ENCODE data around the gene CLCN7.

The CLCN7 gene

DNA sequence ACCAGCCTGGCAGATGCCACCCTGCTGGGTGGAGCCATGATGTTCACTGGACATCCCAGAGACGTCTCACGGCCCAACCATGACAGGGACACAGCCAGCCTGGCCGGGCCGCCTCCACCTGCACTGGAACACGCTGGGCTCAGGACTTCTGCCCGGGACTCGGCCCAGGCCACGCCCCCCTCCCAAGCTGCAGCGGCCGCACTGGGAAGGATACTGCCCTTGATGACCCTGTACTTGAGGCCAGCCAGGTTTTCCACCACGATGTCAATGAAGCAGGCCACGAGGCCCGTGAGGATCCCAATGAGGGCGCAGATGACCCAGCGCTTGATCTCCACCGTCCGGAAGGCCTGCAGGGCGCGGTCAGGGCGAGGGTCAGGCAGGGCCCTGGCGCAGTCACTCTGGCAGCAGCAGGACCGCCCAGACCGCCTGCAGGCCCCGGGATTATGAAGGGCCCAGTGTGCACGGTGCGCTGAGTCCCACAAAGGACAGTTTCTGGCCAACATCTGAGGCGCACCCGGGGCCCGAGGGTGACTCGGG, 14.2 kb downstream of the CLCN7 start:
- DNase-seq = no peak

DNA sequence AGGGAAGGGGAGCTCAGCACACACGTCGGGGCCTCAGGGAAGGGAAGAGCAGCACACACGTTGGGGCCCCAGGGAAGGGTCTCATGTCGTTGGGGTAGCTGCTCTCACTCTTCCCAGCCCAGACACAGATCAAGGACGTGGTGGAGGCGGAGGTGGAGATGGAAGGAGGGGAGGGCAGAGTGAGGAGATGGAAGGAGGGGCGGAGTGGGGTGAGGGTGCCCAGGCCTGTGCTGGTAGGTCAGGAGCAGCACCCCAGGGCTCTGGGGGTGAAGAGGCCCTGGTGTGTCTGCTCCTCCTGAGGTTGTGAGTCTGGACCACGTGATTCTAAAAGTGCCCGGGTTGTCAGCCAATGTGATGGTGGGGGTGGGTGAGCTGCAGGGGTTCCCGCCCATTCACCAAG, 14.9 kb downstream of the CLCN7 start:
- DNase-seq = no peak

DNA sequence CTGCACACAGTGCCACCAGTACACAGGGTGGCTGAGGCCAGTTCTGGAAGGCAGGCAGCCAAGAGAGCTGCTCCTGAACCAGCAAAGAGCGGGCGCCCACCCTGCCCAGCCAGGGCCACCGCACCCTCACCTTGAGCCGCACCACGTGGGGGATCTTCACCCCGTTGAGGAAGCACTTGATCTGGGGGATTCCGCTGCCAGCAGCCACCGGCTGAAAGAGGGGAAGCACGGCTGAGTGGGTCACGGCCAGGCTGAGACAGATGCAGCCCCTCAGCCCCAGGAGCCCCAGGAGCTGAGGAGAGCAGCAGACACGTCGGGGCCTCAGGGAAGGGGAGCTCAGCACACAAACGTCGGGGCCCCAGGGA, 15.9 kb downstream of the CLCN7 start:
- DNase-seq = no peak

DNA sequence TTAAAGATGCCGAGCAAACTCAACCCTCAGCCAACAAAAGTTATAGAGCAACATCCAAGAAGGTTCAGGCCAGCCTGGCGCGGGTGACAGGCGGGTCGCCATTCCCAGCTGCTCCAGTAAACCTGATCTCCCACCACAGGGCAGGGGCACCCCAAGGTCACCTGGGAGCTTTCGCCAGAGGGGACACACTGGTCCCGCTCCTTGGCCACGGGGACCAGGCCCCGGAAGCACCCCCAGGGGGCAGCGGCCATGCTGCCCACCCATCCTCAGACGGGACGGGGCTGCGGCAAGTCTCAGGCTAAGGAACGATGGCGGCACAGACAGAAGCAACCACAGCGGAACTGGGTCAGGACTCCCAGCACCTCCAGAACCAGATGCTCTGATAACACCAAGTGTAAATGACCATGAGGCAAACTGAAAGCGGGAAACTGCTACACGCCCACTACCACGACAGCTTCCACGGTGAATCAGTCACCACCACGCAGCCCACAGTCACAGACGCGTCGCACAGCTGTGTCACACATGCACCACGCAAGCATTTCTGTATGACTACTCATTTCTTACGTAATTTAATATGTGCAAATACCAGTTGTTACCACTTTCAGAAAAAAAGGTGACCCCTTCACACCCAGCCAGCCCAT, 16.4 kb downstream of the CLCN7 start:
- DNase-seq = no peak

DNA sequence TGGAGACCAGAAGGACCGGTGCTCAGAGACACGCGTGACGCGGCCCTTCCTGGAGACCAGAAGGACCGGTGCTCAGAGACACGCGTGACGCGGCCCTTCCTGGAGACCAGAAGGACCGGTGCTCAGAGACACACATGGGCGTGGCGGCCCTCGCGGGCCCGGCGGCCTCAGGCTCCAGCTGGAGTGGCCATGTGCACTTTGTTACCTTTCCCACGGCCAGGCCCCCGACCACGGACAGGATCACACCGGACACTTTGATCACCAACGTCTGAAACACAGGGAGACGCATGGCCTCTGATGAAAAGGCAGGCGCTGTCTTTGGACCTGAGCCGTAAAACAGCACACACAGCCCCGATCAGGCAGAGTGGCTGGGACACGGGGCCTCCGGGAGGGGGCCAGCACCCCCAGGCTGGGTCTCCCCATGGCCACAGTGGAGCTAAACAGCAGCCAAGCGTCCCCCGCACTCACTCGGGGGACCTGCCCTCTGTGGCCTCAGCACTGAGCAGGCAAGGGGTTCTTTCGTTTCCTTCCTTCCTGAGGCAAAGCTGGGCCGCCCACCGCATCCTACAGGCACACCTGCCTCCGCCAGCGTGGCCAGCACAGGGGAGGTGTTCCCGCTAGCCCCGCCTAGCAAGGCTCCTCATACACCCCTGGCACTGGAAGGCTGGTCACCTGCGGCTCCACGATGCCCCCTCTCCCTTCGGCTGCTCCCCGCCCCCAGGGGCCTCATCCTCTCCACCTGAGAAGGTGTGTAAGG, 17.2 kb downstream of the CLCN7 start:
- DNase-seq = no peak

DNA sequence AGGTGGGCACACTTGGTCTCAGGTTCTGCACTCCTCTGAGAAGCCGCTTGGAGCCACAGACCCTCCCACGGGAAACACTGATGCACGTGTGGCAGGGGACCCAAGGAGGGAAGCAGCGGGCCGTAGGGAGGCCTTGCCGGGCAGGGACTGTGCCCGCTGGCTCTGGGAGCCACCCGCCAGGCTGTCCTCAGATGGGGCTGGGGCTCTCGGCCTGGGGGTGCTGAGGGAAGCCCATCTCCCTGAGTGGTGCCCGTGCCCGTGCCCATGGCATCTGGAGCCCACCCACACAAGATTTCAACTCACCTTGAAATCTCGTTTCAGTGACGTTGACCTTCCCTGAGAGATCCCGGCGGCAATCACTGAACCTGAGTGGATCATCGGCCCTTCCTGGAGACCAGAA, 17.9 kb downstream of the CLCN7 start:
- DNase-seq = no peak

DNA sequence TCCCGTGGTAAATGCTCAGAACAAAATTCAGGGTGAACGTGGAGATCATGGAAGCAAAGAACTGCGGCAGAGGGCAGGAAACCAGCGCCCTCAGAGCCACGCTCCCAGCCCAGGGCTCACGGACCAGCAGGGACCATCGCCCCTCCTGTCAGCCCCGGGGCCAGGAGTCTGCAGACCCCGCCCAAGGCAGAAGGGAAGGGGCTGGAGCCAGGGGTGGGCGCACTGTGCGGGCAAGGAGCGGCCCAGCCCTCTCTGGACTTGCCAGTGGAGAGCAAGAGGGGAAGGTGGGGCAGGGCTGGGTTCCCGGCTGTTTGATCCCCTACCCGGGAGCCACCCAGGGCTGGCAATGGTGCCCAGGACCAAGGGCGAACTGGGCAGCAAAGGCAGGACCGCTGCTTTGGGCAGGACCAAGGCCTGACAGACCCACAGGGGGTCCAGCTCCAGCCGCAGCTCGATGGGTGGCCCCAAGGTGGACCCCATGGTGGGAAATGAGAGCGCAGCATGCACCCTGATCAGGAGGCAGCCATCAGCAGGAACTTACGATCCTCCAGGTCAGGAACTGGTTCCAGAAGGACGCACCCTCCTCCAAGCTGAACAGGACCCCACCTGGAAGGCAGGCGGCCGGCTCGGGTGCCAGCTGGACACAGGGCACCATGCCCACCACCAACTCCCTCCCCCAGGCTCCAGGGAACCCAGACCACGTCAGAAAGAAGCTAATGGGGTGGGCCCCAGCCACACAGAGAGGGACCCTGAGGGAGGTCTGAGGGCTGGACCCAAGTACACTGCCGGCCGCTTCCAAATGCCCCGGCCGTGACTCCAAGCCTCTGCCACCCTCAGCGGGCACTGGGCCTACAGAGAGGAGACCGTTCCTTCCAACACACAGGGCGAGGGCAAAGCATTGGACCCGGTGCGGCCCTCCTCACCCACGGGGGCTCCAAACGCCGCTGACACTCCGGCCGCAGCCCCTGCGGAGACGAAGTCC, 19.3 kb downstream of the CLCN7 start:
- no peak for DNase-seq

DNA sequence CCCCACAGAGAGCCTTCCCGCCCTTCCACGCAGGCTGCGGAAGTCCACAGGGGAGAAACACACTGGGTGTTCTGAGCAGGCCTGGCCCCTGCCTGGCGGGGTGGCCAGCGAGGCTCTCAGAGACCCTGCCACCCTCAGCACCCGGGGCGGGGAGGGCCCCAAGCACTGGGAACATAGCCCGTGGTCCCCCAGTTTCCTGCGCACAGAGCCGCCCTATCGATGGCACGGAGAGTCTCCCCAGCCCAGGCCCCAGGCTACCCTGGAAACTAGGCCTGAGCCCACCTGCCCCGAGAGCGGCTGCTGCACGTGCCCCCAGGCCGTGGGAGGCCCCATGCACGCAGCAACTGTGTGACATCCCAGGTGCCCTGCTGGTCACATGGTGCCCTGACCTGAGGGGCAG, 20.3 kb downstream of the CLCN7 start:
- DNase-seq = no peak

DNA sequence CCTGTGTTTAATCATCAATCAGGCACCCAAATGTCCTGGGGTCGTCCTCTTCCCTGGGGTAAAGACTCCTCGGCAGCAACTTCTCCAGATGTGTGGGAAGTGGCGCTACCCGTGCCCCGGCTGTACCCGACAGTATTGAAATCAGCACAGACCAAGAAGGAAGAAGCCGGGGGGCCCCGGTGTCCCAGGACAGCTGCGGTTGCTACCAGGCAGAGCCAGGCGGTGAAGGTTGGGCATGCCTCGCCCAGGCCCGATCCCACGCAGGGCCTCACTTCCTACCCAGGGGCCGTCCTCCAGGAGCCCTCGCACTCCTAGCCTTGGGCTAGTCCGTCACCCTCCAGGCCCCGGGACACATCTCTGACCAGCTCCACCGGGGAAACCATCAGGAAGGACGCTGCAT, 21.5 kb downstream of the CLCN7 start:
- no peak for DNase-seq

DNA sequence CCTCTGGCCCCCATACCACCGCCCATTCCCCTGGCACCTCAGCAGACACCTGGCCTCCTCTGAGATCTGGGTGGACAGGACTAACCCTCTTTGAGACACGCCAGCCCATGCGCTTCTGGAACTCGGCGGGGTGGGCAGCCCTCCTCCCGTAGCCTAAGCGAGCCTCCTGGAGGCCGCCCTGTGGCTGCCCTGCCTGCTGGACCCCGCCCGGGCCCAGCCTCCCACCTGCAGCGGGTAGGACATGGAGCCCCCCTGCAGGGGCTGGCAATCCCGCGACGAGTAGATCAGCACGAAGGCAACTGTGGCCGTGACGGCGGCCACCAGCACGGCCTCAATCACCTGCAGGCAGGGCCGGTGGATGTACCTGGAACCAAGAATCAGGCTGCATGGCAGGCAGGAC, 22.3 kb downstream of the CLCN7 start:
- no peak for DNase-seq

DNA sequence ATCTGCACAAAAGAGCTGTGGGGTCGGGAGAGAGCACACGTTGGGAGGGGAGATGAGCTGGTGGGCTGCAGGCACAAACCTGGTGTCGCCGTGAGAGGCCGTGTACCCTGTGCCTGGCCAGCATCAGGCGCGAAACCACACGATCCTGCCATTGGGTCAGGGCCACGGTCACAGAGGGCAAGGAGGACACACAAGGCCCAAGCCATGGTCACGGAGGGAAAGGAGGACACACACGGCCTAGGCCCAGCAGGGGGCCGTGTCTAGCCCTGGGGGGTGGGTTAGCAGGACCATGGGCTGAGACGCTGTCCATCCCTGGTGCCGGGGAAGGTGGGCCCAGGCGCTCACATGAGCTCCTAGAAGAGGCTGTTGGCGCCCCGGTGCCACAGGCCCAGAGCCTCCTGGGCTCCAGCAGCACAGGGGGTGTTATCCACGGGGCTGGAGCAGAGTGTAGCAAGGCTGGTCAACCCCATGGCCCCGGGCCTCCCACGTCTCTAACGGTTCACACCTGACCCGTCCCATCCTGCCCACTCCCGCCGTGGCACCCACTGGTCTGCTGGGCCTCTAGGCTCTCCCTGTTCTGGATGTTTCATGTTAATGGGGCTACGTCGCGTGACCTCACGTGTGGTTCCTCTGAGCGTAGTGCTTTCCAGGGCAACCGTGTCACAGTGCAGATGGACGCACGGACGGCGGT, 23.0 kb downstream of the CLCN7 start:
- DNase-seq = no peak

DNA sequence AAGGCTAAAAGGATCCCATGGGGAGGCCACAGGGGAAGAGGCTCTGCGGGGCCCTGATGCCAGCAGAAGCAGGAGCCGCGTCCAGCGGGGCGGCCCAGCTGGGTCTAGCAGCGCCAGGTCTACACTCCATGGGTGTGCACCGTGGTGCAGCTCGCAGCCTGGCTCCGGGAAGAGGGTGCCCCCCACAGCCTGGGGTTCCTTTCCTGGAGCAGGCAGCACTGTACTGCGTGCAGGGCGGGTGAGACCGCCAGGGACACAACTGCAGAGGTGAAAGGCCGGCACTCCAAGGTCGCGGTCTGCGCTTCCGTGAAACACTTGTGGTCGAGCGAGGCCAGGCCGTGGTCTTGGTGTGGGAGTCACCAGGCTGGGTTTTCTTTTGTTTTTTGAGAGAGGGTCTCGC, 24.0 kb downstream of the CLCN7 start:
- DNase-seq = no peak

DNA sequence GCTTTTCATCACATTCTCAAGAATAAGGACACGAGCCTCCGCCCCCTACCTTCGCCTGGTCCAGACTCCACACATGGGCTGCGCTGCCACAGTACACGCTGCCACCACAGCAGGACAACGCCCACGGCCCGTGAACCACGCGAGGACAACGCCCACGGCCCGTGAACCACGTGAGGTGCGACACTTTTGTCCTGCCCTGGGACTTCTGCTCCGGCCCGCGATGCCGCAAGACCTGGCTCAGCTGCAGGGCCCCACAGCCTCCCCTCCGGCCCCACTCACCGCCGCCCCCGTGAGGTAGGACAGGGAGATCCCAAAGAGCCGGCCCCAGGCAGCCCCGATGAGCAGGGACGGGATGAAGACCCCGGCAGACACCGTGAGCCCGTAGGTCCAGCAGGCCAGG, 24.6 kb downstream of the CLCN7 start:
- DNase-seq = no peak

DNA sequence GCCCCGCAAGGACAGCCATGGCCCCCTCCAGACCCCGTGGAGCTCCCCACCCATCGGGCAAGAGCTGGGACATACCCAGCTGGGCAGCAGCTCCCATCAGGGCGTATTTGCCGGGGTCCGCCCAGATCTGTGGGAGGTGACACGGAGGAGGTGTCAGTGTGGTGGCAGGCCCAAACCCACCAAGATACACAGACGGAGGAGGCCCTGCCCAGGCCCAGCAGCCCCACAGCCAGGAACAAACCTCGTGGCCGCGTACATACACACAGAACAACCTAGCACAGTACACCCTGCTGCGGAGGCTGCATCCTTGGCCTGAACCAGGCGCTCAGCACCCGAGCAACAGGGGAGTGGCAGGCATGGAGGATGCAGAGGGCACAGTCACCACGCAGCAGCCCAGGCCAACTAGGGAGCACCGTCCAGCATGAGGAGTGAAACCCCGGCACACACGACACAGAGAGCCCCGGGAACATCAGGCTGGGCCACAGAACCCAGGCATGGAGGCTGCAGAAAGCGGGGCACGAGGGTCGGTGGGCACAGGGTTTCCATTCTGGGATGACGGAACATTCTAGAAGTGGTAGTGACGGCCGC, 25.5 kb downstream of the CLCN7 start:
- no peak for DNase-seq

DNA sequence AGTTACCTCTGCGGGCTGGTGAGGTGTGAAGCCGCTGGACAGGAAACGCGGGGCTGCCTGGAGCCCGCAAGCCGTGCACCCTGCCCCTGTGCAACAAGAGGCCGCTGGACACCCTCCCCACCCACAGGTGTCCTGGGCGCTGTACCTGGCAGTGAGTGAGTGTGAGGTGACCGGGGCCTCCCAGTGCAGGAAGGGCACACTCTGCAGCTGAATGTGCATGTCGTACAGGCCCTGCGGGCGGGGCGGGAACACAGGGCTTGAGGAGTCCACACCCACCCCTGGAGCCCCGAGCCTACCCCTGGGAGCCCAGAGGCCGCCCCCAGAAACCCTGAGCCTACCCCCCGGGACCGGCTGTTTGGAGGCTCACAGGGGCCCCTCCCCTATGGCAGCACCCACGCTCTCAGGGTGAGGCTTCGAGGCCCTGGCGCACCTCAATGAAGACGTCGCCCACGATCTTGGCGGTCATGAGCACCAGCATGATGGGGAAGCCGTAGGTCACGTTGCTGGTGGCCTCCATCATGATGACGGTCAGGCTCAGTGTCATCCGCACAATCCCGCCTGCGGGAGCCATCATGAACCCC, 26.2 kb downstream of the CLCN7 start:
- no peak for DNase-seq

DNA sequence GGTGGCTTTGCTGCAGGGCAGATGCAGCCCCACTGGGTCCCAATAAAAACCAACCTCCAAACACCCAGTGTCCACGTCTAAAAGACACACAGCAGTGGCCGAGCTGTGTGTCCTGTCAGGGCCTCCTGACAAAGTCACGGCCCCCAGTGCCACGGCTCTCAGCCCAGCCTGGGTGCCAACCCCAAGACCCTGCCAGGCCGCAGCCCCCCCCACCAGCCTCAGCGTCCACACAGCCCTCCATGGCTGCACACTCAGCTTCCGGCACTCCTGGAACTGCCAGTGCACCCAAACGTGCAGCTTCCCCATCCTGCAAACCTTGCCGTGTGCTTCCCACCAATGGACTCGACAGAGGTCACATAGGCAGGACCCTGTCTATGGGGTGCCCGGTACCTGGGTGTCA, 26.9 kb downstream of the CLCN7 start:
- no peak for DNase-seq

DNA sequence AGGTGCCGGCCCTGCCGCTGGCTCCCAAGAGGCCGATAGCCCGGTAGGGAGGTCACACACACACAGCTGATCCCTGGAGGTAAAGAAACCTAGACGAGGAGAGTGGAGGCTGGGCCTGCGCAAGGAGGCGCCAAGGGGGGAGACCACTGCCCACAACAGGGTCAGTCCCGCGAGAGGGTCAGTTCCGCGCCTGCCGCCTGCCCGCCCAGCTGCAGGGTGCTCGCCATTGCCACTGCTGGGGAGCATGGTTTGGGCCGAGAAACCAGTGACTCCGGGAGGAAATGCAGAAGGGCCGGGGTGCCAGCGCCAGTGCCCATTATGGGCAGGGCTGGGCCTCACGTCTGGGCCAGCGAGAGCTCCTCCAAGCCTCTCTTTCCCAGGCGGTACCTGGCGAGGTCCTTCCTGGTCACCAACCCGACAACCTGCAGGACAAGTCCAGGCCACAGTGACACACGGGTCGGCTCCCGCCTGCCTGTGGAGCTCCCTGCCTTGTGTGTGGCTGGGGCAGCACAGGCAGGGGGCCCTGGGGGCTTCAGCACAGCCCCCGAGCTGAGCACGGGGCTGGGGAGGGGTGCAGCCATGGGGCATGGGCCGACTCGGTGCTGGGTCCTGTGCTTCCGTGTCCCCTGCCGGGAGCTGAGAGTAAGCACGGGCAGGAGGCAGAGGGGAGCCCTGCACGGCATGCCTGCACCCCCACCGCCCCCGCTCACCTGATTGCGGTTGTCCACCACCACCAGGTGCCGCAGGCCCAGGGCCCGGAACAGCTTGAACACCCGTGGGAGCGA, 28.3 kb downstream of the CLCN7 start:
- no peak for DNase-seq

DNA sequence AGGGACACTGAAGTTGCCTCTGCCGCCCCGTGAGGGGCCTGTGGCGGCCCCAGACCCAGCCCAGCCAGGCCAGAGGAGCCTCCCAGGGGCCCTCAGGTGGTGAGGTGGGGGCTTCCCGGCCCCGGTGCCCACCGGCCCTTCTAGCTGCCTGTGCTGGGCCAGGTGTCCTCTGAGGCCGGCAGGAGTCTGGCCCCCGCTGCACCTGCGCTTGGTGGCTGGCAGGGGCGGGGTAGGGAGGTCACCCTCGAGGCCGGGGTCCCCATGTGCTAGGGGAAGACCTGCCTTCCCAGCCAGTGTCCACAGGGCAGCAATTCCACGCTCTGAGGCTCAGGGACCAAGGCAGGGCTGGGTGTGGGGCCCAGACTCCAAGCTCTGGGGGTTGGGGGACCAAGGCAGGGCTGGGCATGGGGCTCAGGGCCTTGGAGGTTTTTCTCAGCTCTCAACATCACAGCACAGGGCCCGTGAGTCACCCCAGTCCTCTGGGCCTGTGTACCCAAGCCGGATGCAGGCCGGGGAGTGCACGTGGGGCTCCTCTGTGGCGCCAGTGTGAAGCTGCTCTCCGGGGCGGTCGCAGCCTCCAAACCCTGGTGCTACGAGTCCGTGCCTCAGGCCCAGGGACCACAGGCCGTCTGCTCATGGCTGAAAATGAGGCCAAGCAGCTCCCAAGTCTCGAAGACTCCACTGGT, 29.2 kb downstream of the CLCN7 start:
- no peak for DNase-seq

DNA sequence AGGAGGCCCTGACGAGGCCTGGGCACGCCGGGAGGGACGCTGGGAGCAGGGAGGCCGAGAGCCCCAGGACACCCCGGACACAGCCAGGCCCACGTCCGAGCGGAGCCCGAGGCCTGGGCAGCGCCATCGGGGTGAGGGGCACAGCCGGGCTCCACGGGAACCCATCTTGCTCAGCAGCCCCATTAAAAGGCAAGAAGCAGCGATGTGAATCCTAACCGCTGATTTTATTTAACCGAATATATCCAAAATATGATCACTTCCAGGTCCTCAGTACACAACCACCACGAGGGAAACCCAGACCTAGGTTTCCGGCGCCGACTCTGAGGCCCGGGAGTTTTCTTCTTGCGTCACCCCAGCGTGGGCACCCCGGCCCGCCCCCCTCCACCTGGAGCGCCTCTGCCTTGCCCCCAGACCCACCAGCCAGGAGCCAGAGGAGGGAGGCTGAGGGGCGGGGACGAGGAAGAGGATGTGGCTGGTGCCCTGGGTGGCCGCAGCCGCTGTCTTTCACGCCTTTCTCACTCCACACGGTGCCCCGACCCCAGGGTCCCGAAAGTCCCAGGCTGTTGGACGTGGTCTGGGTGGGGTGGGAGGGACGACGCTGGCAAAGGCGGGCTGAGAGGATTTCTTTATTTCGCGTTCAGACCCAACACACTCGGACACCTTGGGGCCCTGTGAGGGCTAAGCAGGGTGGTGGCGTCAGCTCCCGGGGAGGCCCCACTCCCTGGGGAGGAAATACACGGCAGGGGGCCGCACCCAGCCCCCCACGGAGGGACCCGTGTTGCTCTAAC, 29.9 kb downstream of the CLCN7 start:
- no peak for DNase-seq

Measured in NCI-H1930 (cell line).